IPS-18a (cell line): ENCODE results near the gene ZNF777.
"Not testable (repeated sequence)": the region's sequence is repeated elsewhere in the genome, so short reads cannot be mapped to it uniquely, and the experiment has no call there.

Experiments used
- H3K27ac ChIP-seq: one replicate; pipeline ENCODE4 v1.5.1; 2013; ENCODE audit warnings: low read length
- H3K27me3 ChIP-seq: one replicate; pipeline ENCODE4 v1.6.1; 2013; ENCODE audit warnings: mild to moderate bottlenecking, low read length; ENCODE audit not compliant: control insufficient read depth, insufficient read depth
- H3K36me3 ChIP-seq: one replicate; pipeline ENCODE4 v1.6.1; 2013; ENCODE audit warnings: low read depth, low read length; ENCODE audit not compliant: control insufficient read depth
- H3K4me1 ChIP-seq: one replicate; pipeline ENCODE4 v1.6.1; 2013; ENCODE audit warnings: low read depth, low read length; ENCODE audit not compliant: control insufficient read depth
- H3K4me3 ChIP-seq: one replicate; pipeline ENCODE4 v1.5.1; 2013; ENCODE audit warnings: low read length
- H3K9ac ChIP-seq: one replicate; pipeline ENCODE4 v1.6.1; 2013; ENCODE audit warnings: mild to moderate bottlenecking, low read length, moderate library complexity
- H3K9me3 ChIP-seq: one replicate; pipeline ENCODE4 v1.6.1; 2013; ENCODE audit warnings: low read depth, low read length; ENCODE audit not compliant: control insufficient read depth

ZNF777 gene

DNA sequence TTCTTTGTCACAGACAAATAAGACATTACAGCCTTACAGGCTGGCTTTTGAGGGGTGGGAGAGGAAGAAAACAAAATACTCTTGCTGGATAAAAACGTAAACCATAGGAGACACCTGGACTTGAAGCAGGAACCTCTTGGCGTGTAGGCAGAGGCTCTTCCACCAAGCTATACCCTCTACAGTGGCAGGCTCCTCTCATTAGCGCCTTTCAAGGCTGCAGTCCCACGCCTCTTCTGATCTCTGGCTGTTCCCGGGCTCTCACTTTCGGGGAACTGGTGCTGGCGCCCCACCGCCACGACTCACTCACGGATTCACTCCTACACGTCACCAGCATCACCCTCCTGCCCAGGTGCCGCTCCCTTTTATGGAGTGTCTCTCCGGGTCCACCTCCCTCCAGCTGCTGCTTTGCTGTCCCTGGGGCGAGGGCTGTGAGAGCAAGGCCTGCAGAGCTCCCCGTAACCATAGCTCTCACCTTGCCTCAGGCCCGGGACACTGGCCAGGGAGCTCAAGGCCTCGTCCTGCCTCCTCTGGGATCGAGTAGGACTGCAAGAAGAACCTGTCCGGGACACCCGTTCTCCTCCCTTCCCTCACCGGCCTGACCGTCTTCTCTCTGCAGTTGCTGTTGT, 62.6 kb downstream of the ZNF777 start:
- H3K4me1 ChIP-seq, result peaks cover 2% of the 10 kb centered on the region
- H3K9ac ChIP-seq, result no peak overlapping the region
- no peak overlapping the region for H3K27ac ChIP-seq
- no peaks in the 10 kb centered on the region for H3K36me3 ChIP-seq
- H3K4me3 ChIP-seq, result no peak overlapping the region
- H3K9me3 ChIP-seq, result no peaks in the 10 kb centered on the region
- no peaks in the 10 kb centered on the region for H3K27me3 ChIP-seq

DNA sequence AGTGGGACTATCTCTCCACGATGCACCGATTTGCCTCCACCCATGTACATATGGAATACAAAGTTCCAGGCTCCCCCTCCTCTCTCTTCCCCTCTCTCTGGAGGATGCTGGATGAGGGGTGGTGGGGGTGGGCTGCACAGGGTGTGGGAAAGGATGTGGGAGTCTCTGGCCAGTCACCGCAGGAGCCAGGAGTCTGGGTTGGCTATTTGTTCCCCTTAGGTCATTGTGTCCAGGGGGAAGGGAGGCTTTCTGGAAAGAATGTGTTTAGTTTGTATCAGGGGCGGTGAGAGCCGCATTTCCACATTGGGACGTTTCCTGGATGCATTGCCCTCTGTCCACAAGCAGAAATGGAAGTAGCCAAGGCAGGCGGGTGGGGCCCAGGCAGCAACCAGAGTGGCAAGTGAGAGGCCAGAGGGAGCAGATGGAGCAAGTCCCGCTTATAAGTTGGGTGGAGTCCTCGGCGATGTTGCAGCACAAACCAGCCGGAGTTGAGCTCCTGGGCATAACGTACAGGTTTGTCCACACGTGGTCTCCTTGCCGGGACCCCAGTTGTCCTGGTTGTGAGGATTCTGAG, 63.3 kb downstream of the ZNF777 start:
- no peaks in the 10 kb centered on the region for H3K27me3 ChIP-seq
- no peak overlapping the region for H3K4me3 ChIP-seq
- H3K27ac ChIP-seq, result no peak overlapping the region
- no peaks in the 10 kb centered on the region for H3K9me3 ChIP-seq
- no peaks in the 10 kb centered on the region for H3K36me3 ChIP-seq
- peaks cover 2% of the 10 kb centered on the region for H3K4me1 ChIP-seq
- no peak overlapping the region for H3K9ac ChIP-seq

DNA sequence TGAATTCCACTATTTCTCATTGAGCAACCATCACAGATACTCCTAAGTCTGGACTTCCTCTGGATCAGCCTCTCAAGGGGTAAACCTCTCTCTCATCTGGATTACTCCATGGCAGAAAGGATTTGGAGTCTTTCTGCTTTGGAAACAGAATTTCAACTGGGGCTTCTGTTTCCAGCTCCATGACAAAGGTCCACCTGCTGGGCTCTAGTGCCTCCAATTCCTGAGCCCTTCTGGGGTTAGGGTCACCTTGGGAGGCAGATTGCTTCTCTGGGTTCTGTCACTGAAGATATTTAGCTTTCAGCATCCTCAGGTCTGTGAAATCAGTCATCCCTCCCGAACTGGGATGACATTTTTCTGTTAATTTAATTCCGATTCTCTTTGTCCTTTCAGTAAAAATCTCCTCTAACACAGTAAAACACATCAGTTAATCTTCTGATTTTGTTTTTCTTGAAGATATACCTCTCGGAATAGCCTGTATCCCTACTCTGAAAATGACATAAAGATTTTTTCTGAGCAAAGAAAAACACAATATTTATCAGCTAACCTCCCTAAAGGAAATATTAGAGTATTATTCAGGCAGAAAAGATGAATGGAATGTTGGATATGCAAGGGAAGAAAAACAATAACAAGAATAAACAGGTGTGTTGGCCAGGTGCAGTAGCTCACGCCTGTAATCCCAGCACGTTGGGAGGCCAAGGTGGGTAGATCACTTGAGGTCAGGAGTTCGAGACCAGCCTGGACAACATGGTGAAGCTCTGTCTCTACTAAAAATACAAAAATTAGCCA, 72.1 kb downstream of the ZNF777 start:
- H3K9me3 ChIP-seq, H3K27ac ChIP-seq, H3K9ac ChIP-seq, H3K27me3 ChIP-seq, H3K36me3 ChIP-seq, H3K4me1 ChIP-seq, H3K4me3 ChIP-seq: not testable (repeated sequence)

DNA sequence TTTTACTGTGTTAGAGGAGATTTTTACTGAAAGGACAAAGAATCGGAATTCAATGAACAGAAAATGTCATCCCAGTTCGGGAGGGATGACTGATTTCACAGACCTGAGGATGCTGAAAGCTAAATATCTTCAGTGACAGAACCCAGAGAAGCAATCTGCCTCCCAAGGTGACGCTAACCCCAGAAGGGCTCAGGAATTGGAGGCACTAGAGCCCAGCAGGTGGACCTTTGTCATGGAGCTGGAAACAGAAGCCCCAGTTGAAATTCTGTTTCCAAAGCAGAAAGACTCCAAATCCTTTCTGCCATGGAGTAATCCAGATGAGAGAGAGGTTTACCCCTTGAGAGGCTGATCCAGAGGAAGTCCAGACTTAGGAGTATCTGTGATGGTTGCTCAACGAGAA, 74.3 kb downstream of the ZNF777 start:
- not testable (repeated sequence) for H3K27ac ChIP-seq, H3K36me3 ChIP-seq, H3K9ac ChIP-seq, H3K9me3 ChIP-seq, H3K27me3 ChIP-seq, H3K4me3 ChIP-seq, H3K4me1 ChIP-seq

DNA sequence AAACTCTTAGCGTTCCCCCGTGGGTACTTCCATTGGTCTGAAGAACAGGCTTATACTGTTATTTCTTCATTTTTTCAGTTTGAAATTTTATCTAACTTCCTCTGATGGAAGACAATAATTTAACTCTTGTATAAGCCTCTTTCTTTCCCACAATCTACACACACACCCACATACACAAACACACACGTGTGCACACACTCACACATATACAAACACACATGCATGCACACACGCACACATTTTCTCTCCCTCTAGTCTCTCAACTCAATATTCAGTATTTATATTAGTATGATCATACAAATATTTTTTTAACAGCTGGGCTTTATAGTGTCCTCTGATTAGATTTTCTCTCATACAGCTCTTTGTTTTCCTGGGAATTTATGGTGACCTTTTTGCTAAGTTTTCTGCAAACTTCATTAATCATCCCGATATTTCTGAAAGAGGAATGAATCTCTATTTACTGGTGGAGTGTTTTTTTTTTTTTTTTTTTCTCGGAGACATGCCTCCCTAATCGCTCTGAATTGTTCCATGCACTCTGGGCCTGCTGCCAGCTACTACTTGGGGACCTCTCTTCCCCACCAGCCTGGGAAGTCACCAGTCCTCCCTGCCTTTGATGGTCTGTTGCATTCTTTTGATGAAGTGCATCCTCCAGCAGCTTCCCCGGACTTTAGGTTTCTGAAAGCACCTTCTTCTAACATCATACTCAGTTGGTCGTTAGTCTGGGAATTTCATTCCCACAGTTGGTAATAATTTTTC, 75.5 kb downstream of the ZNF777 start:
- H3K4me3 ChIP-seq, result no peak overlapping the region
- no peak overlapping the region for H3K9ac ChIP-seq
- no peaks in the 10 kb centered on the region for H3K27me3 ChIP-seq
- H3K36me3 ChIP-seq, result no peaks in the 10 kb centered on the region
- H3K27ac ChIP-seq, result no peak overlapping the region
- no peaks in the 10 kb centered on the region for H3K4me1 ChIP-seq
- no peaks in the 10 kb centered on the region for H3K9me3 ChIP-seq
